ENCODE results near the gene HPCAL4.

- TF ChIP-seq CTCF (IDR thresholded peaks at IDR 0.05) = peak in 1 of 5 experiments; percentile 15
- peak in 1 of 2 donors; percentile 83 for TF ChIP-seq EP300 (IDR thresholded peaks at IDR 0.05)
Observed at GRCh38 chr1:39646232-39647081, 44.8 kb downstream of the HPCAL4 start.

Data from tibial nerve (tissue), 4 donors.